SU-DHL-6 (cell line): ENCODE results near the gene CPB1.

Experiments
- H2AFZ ChIP-seq: fragments of 200-600 bp; sonication (generic); 2 replicates; pipeline ENCODE4 v1.6.1; 2014; ENCODE audit warnings: low read depth, mild to moderate bottlenecking, moderate library complexity, mixed read lengths, antibody characterized with exemption, low read length; ENCODE audit not compliant: severe bottlenecking
- H3F3A ChIP-seq: fragments of 200-600 bp; shearing (Covaris generic); 2 replicates; pipeline ENCODE4 v1.6.0; 2016; ENCODE audit warnings: antibody characterized with exemption, mild to moderate bottlenecking; ENCODE audit not compliant: insufficient read depth
- H3K27ac ChIP-seq: fragments of 200-600 bp; sonication (generic); 2 replicates; pipeline ENCODE4 v1.5.1; 2016; ENCODE audit warnings: low read depth, mild to moderate bottlenecking, low read length, moderate library complexity, mixed read lengths
- H3K27me3 ChIP-seq: fragments of 200-600 bp; sonication (generic), shearing (Covaris generic); 2 replicates; pipeline ENCODE4 v1.6.0; 2014; ENCODE audit warnings: mild to moderate bottlenecking, low read length
- H3K36me3 ChIP-seq: fragments of 200-600 bp; sonication (generic); 2 replicates; pipeline ENCODE4 v1.6.1; 2014; ENCODE audit warnings: mild to moderate bottlenecking, low read length, mixed read lengths
- H3K4me2 ChIP-seq: fragments of 300-600, 200-600 bp; shearing (Covaris generic), sonication (generic); 2 replicates; pipeline ENCODE4 v1.6.0; 2014; ENCODE audit warnings: low read length, low read depth, mild to moderate bottlenecking; ENCODE audit not compliant: poor library complexity, severe bottlenecking
- H3K4me3 ChIP-seq: fragments of 200-600 bp; sonication (generic); 2 replicates; pipeline ENCODE4 v1.5.1; 2014; ENCODE audit warnings: antibody characterized with exemption, low read length, mild to moderate bottlenecking, mixed read lengths; ENCODE audit not compliant: insufficient read depth, poor library complexity, severe bottlenecking
- H3K79me2 ChIP-seq: fragments of 200-600 bp; sonication (generic); 2 replicates; pipeline ENCODE4 v1.6.1; 2014; ENCODE audit warnings: mild to moderate bottlenecking, low read length, moderate library complexity; ENCODE audit not compliant: insufficient read depth
- H3K9ac ChIP-seq: fragments of 200-600 bp; sonication (generic); 2 replicates; pipeline ENCODE4 v1.7.0; 2014; ENCODE audit warnings: mild to moderate bottlenecking, low read length
- H3K9me2 ChIP-seq: fragments of 200-600 bp; sonication (generic); replicated peaks from 2 replicates; pipeline ENCODE4 v1.6.1; 2014; ENCODE audit warnings: low read length; ENCODE audit not compliant: insufficient read depth
- H3K9me3 ChIP-seq: fragments of 200-600 bp; sonication (generic); 2 replicates; pipeline ENCODE4 v1.6.1; 2014; ENCODE audit warnings: low read length, mixed read lengths; ENCODE audit not compliant: insufficient read depth
- H4K20me1 ChIP-seq: fragments of 200-600 bp; sonication (generic); 2 replicates; pipeline ENCODE4 v1.6.1; 2014; ENCODE audit warnings: low read depth, mild to moderate bottlenecking, antibody characterized with exemption, low read length, moderate library complexity, mixed read lengths
- CTCF ChIP-seq: fragments of 200-600 bp; sonication (generic); IDR thresholded peaks from one replicate; pipeline ENCODE4 v1.5.1; 2017; ENCODE audit warnings: antibody characterized with exemption, mild to moderate bottlenecking, low read length, moderate library complexity; ENCODE audit not compliant: insufficient read depth, poor library complexity, severe bottlenecking
- EZH2phosphoT487 ChIP-seq: fragments of 200-600 bp; sonication (generic), shearing (Covaris generic); conservative IDR thresholded peaks from 2 replicates; pipeline ENCODE4 v1.6.1; 2018; ENCODE audit warnings: mild to moderate bottlenecking, antibody characterized with exemption, low read length, moderate library complexity, mixed read lengths

Gene CPB1

DNA sequence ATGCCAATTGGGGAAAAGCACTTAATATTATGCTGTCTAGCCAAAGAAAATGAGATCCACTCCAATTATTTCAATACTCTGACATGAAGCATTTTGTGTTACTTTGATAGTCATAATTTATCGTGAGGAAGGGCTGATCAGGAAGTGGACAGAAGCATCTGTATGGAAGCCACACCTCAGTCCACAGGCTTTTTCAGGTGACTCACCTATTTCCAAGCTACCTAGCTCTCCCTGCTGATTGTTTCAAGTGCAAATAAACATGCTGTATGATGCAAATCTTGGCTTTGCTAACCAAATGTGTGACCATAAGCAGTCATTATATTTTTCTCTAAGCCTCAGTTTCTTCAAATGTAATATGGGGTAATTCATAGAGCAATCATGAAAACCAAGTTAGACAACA lies 30.8 kb upstream of the CPB1 start:
- Histone ChIP-seq H3K27me3 (no peaks in the 10 kb centered on the region), H3K4me3 (no peak overlapping the region), H3K9me2 (no peaks in the 10 kb centered on the region), H2AFZ (no peak overlapping the region), H3F3A (no peaks in the 10 kb centered on the region), H3K9me3 (no peaks in the 10 kb centered on the region), H3K79me2 (no peaks in the 10 kb centered on the region), H3K27ac (no peak overlapping the region), H3K4me2 (no peak overlapping the region), H3K36me3 (no peaks in the 10 kb centered on the region), H3K9ac (no peak overlapping the region), H4K20me1 (no peaks in the 10 kb centered on the region)
- no peak for TF ChIP-seq CTCF
- no peak for TF ChIP-seq EZH2phosphoT487

DNA sequence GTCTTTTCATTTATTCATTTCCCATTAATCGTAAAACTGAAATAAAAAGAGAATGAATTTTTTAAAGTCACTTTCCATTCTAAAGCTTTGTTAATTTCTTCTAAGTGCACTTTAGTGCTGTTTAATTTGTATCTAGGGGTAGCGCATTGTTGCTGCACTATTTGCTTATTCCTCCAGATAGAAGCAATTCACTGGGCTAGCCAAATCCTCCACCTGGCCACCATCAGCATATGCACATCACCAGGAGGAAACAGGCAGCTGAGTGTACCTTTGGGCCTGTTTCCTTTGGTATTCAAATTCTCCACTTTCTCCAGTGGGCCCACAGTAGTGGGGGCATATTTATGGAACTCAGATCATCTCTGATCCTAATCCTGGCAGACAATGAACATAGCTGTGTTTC lies 29.8 kb upstream of the CPB1 start:
- Histone ChIP-seq H3K9me2 (no peaks in the 10 kb centered on the region), H3K9me3 (no peaks in the 10 kb centered on the region), H3K36me3 (no peaks in the 10 kb centered on the region), H3K9ac (no peak overlapping the region), H2AFZ (no peak overlapping the region), H4K20me1 (no peaks in the 10 kb centered on the region), H3K79me2 (no peaks in the 10 kb centered on the region), H3F3A (no peaks in the 10 kb centered on the region), H3K4me2 (no peak overlapping the region), H3K27me3 (no peaks in the 10 kb centered on the region), H3K27ac (no peak overlapping the region), H3K4me3 (no peak overlapping the region)
- TF ChIP-seq EZH2phosphoT487: no peak
- TF ChIP-seq CTCF: no peak

GRCh38 chr3:148800414-148800813 lies 27.2 kb upstream of the CPB1 start:
- TF ChIP-seq EZH2phosphoT487 (no peak), CTCF (no peak)
- Histone ChIP-seq H3K9ac (no peak overlapping the region), H3K36me3 (no peaks in the 10 kb centered on the region), H3K9me3 (no peaks in the 10 kb centered on the region), H3F3A (no peaks in the 10 kb centered on the region), H3K4me3 (no peak overlapping the region), H3K4me2 (no peak overlapping the region), H4K20me1 (no peaks in the 10 kb centered on the region), H3K9me2 (no peaks in the 10 kb centered on the region), H3K79me2 (no peaks in the 10 kb centered on the region), H2AFZ (no peak overlapping the region), H3K27me3 (no peaks in the 10 kb centered on the region), H3K27ac (no peak overlapping the region)
